GM21737 (cell line): ENCODE data around the gene CLK2.
A peak's percentile ranks its signal among the peaks of the same experiment; 100 is the strongest.
"Not testable (repeated sequence)": the region's sequence is repeated elsewhere in the genome, so short reads cannot be mapped to it uniquely, and the experiment has no call there.

Experiments
- ATAC-seq: cut with Tn5 transposase; IDR thresholded peaks from one replicate; pipeline ENCODE4 v1.9.1; 2021; ENCODE audit warnings: mild to moderate bottlenecking, moderate library complexity; ENCODE audit not compliant: unreplicated experiment

The CLK2 gene

GRCh38 chr1:155244368-155245162 is 28.7 kb downstream of the CLK2 start:
- peak; percentile 87 for ATAC-seq

- ATAC-seq: no peak
Observed at GRCh38 chr1:155242805-155243358, 30.4 kb downstream of the CLK2 start.

DNA sequence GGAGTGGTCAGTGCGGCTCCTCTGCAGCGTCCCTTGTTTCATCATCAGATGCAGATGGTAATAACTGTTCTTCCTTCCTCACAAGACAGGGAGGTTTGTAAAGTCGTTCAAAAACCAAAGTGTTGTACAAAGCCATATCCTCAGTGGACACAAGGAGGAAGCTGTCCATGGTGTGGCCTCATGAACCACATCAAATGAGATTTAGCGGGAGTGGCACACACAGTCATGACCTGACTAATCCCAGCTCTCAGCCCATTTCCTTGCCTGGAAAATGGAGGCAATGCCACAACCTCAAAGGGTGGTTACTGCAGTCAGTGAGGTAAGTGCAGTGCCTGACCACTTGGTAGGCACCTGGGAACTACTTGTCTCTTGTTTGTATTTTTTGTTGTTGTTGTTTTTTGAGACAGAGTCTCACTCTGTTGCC is 31.5 kb downstream of the CLK2 start:
- no peak for ATAC-seq

- ATAC-seq: no peak
Observed at GRCh38 chr1:155241069-155241679, 32.1 kb downstream of the CLK2 start.

- no peak for ATAC-seq
Observed at GRCh38 chr1:155236451-155236850, 36.9 kb downstream of the CLK2 start.

GRCh38 chr1:155235375-155235774 is 37.9 kb downstream of the CLK2 start:
- ATAC-seq: not testable (repeated sequence)

DNA sequence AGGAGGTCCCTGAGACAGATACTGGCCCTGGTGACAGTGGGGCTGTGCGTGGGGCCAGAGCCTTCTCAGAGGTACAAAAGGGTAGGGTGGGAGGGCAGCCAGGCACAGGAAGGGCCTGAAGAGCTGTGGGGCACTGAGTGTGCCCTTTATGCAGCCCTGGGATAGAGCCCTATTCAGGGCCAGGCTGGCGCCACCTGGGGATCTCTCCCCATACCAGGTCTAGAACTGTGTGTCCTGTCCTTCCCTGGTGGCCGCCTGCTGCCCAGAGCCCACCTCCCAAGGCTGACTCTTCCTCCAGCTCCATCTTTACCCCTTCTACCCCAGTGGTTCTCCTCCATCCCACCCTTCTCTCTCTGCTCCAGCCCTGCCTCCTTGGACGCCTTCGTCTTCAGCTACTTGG is 39.8 kb downstream of the CLK2 start:
- not testable (repeated sequence) for ATAC-seq

DNA sequence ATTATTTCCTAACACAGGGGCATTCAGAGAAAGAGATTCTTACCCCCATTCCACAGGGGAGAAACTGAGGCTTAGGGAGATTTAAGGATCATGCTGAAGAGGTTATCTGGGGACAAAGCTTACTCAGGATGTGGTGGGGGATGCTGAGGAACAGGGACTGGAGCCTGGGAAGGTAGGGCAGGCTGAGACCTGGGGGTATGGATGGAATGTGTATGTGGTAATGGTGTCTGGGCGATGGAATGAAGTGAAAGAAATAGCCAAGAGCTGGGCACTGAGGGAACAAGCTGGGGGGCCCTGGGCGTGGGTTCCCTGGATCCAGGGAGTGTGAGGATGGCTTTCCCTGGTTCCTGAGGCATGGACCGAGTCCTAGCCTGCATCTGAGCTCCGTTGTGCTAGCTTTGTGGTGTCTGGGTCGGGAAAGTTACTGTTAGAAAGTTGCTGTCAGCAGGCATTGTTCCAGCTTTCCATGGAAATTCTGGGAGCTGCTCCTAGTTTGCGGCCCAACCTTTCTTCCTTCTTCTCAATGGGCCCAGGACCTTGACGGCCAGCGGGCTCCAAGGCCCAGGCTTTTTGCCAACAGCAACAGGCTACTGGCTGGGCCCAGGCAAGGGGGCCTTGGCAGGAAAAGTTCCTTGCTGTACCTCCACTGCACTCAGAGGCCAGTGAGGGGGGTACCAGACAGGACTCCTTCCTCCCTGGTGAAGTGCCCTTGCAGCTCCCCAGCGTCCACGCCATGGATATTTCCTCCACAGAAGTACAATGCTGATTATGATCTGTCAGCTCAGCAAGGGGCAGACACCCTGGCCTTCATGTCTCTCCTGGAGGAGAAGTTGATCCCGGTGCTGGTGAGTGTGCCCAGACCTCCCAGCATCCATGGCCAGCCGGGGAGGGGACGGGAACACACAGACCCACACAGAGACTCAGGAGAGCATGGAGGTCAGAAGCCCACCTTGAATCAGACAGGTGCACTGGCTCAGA is 41.0 kb downstream of the CLK2 start:
- not testable (repeated sequence) for ATAC-seq

DNA sequence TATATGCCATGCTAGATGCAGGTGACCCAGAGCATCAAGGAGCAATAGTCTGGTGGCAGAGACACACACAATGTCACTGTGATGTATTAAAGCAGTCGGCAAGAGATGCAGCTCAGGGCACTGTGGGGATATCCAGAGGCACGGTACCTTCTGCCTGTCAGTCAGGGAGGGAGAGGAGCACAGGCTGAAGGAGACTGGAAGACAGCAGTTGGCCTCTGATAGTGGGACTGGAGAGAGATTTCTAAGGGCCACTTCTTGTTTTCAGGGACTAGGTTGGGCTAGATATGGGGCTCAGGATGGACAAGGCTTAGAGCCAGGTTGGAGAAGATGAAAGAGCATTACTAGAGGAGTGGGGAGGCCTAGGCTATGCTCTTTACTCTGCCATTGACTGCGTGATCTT is 42.0 kb downstream of the CLK2 start:
- ATAC-seq: not testable (repeated sequence)

GRCh38 chr1:155228096-155228427 is 45.2 kb downstream of the CLK2 start:
- ATAC-seq: no peak

- ATAC-seq: peak; percentile 87
Observed at GRCh38 chr1:155227261-155228095, 45.8 kb downstream of the CLK2 start.

GRCh38 chr1:155226910-155227260 is 46.4 kb downstream of the CLK2 start:
- ATAC-seq: no peak

DNA sequence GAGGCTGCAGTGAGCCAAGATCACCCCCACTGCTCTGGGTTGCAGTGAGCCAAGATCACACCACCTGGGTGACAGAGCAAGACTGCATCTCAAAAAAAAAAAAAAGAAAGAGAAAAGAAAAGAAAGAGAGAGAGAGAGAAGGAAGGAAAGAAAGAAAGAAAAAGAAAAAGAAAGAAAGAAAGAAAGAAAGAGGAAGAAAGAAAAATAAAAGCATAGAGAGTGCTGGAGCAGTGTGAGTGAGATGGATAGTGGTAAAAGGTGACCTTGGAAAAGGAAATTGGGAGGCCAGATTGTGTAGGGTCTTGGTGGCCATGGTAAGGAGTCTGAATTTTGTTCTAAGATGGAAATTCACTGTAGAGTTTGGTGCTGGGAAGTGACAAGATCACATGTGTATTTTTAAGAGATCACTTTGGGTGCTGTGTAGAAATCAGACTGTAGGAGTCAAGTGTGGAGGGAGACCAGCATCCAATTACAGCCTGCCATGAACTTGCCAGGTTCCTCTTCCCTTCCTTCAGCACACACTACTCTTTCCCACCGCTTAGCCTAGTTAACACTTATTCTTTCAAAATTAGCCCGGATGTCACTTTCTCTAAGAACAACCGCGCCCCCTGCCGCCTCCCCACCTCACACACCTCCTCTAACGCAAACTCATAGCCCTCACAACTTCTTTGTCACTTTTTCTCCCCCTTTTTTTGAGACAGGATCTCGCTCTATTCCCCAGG is 47.0 kb downstream of the CLK2 start:
- ATAC-seq: no peak

DNA sequence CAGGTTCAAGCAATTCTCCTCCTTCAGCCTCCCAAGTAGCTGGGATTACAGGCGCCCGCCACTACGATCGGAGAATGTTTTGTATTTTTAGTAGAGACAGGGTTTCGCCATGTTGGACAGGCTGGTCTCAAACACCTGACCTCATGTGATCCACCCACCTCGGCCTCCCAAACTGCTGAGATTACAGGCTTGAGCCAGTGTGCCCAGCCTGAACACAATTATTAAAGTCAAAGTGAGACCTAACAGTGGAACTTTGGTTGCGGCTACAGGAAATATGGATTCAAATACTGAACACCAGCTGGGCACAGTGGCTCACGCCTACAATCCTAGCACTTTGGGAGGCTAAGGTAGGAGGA is 47.9 kb downstream of the CLK2 start:
- not testable (repeated sequence) for ATAC-seq

- no peak for ATAC-seq
Observed at GRCh38 chr1:155223047-155223446, 50.3 kb downstream of the CLK2 start.

DNA sequence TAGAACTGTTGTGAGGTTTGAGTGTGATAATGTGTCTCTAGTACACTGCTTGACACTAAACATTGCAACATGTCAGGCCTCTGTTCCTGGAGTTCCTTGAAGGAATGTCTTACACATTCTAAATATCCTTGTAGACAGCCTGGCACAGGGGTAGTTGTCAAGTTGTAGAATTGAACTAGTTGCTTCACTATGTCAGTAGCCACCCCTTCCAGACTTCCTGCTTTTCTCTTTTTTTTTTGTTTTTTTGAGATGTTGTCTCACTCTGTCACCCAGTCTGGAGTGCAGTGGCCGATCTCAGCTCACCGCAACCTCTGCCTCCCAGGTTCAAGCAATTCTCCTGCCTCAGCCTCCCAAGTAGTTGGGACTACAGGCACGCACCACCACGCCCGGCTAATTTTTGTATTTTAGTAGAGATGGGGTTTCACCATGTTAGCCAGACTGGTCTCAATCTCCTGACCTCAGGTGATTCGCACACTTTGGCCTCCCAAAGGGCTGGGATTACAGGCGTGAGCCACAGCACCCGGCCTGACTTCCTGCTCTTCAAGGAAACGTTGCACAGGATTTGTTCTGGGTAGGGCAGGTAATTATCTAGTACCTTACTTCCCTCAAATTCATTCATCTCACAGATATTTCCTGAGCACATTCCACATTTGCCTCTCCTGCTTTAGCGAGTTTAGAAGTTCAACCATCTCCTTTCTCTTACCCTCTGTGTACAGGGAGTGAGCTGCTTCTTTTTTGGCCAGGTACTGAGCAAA is 52.9 kb downstream of the CLK2 start:
- not testable (repeated sequence) for ATAC-seq

DNA sequence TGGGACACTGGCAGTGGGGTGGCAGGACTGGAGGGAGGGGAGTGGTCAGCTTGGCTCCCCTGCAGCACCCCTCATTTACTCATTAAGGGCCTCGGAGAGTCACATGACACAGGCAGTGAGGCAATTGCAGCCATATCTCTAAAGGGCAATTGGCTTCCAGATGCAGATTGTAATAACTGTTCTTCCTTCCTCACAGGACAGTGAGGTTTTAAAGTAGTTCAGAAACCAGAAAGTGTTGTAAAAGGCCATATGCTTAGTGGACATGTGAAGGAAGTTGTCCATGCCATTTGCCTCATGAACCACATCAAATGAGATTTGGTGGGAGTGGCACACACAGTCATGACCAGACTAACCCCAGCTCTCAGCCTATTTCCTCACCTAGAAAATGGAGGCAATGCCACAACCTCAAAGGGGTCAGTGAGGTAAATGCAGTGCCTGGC is 53.7 kb downstream of the CLK2 start:
- ATAC-seq: no peak

DNA sequence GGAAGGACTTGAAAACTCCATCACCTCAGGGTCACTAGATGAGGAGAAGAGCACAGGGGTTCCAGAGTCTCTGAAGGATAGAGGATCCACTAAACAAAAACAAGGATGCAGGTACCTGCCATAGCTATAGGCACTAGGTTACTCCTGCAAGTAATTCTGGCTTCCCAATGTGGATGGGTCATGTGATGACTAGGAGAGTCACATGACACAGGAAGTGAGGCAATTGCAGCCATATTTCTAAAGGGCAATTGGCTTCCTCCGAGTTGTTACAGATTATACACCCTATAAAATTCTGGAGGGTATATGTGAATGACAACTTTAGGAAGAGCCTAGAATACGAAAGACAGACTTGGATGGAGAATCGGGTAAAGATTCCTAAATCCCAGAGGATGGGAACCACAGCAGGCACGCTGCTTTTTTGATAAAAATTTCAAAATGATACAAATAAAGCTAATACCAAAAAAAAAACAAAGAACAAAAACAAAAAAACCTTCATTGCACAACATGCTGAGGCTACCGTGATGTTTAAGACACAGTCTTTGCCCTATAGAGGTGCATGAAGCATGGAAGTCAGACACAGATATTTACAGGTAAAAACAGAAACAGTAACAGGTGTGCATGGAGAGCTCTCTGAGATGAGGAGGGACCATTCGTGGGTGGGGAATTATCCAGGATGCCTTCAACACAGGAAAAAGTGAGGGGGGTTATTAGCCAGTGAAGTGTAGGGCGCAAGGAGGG is 54.3 kb downstream of the CLK2 start:
- ATAC-seq: no peak
